Measurements from ENCODE around the gene LNPEP. TPM values are rescaled to one million over a fixed set of nuclear protein-coding genes. Genes with fewer than 3 reads are reported as not detected.

Gene LNPEP
- total and polyA plus RNA-seq, 2 donors (not counting 1 experiment from before 2014, with no cell fraction given), result 10.5 to 92.9 TPM

DNA sequence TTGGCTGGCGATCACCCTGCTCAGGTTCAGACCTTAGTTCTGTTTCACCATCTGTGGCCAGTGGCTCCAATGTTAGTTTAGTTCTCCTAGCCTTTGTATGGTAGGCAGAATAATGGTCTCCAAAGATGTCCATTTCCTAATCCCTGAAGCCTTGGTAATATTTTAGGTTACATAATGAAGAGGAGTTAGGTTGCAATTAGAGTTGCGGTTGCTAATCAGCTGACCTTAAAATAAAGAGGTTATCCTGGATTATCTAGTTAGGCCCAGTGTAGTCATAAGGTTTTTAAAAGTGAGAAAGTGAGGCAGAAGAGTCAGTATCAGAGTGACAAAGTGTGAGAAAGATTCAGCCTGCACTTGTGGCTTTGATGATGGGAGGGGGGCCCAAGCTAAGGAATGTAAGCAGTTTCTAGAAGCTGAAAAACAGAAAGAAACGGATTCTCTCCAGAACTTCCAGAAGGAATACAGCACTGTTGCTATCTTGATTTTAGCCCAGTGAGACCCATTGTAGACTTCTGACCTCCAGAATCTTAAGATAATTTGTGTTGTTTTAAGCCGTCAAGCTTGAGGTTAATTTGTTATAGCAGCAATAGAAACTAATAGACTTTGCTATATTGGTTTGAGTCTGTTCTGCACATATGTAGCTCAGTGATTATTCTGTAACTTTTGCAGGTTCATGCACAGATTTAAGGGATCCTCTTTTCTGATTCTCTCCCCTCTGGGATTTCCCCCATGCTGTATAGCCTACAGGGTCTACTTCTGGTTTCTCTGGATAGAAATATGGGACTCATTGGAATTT, 21.6 kb downstream of the LNPEP start:
- WGBS (ENCODE audit: insufficient coverage), result 46% methylated on average over 2 of the region's 4 CpGs
- H3K36me3 ChIP-seq (replicated peaks in 1 of 2; ENCODE audit: control extremely low read depth in 1 of 2, control insufficient read depth in 1 of 2, extremely low read depth in 1 of 2, insufficient read depth in 2 of 2, low read length in 1 of 2), result peaks cover 0 to 1% of the 10 kb centered on the region in 2 experiments
- TF ChIP-seq EZH2 (IDR thresholded peaks at IDR 0.05; ENCODE audit: borderline replicate concordance, insufficient read depth, low read depth, low read length, poor library complexity, severe bottlenecking), result no peak
- H3K4me1 ChIP-seq (ENCODE audit: control insufficient read depth in 2 of 2, insufficient read depth in 2 of 2, low read length in 2 of 2), result peaks cover 56 to 70% of the 10 kb centered on the region in 2 donors
- H3K9ac ChIP-seq (ENCODE audit: low read length), result peak overlapping the region; percentile 25
- H3K4me3 ChIP-seq (ENCODE audit: control extremely low read depth in 1 of 5, extremely low read depth in 1 of 5, insufficient read depth in 1 of 5, low read depth in 2 of 5, low read length in 4 of 5), result peak overlapping the region in 2 of 5 experiments; percentile 30 to 54
- peaks cover 9% of the 10 kb centered on the region for H4K20me1 ChIP-seq (ENCODE audit: control insufficient read depth, insufficient read depth, low read length, poor library complexity, severe bottlenecking)
- peaks cover 77% of the 10 kb centered on the region for H3K4me1 Mint-ChIP-seq
- no peaks in the 10 kb centered on the region for H3K9me3 Mint-ChIP-seq (ENCODE audit: insufficient read depth)
- POLR2A ChIA-PET, result interaction anchor here (2.1 kb wide), 1 partner anchor 21 kb away, joined by 10 read pairs; the partner anchor contains the start of gene LNPEP
- ATAC-seq (ENCODE audit: low read depth) (peak; percentile 17), DNase-seq (peak; percentile 56)
- H3K27ac Mint-ChIP-seq, result peak overlapping the region; percentile 91
- H3K27ac ChIP-seq (ENCODE audit: low read length in 2 of 2), result peak overlapping the region; percentile 24 to 73
- peaks cover 0 to 5% (median 0%) of the 10 kb centered on the region in 3 donors for H3K9me3 ChIP-seq (ENCODE audit: control extremely low read depth in 1 of 3, control insufficient read depth in 2 of 3, insufficient read depth in 1 of 3, low read length in 2 of 3)
- intact Hi-C loops (cut with micrococcal nuclease), result loop anchor here (1.0 kb wide), 1 partner anchor 21 kb away; the partner anchor contains the start of gene LNPEP
- H2AFZ ChIP-seq (ENCODE audit: insufficient read depth, low read depth, low read length, poor library complexity, severe bottlenecking), result no peak overlapping the region
- no peaks in the 10 kb centered on the region for H3K27me3 Mint-ChIP-seq
- peaks cover 94% of the 10 kb centered on the region for H3K79me2 ChIP-seq (ENCODE audit: control insufficient read depth, insufficient read depth, low read length)
- CTCF ChIA-PET, result interaction anchor here (0.7 to 1.2 kb wide), 5 partner anchors 11 to 204 kb away, joined by 3 to 4 read pairs (median 4); no protein-coding TSS in a partner anchor
- peak overlapping the region; percentile 65 for H3K4me2 ChIP-seq (replicated peaks; ENCODE audit: low read depth, low read length, poor library complexity, severe bottlenecking)
- H3K27me3 ChIP-seq (replicated peaks in 1 of 4; ENCODE audit: control extremely low read depth in 1 of 4, control insufficient read depth in 3 of 4, insufficient read depth in 4 of 4, low read length in 3 of 4), result no peaks in the 10 kb centered on the region
- H3K4me3 Mint-ChIP-seq, result peak overlapping the region; percentile 73

DNA sequence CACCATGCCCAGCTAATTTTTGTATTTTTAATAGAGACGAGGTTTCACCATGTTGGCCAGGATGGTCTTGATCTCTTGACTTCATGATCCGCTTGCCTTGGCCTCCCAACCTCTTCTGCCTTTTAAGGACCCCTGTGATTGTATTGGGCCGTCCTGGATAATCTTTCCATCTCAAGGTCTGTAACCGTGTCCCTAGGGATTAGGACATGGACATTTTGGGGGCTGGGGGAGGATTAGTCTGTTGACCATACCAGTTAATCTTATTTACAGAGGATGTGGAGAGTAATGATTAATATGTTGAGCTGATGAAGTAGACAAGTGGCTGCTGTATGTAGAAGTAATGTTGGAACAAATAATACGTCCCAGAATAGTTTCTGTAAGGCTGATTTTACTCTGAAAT, 23.1 kb downstream of the LNPEP start:
- Histone ChIP-seq H3K79me2 (ENCODE audit: control insufficient read depth, insufficient read depth, low read length) (peaks cover 94% of the 10 kb centered on the region), H3K9me3 (ENCODE audit: control extremely low read depth in 1 of 3, control insufficient read depth in 2 of 3, insufficient read depth in 1 of 3, low read length in 2 of 3) (peaks cover 0 to 5% (median 0%) of the 10 kb centered on the region in 3 donors), H3K4me3 (ENCODE audit: control extremely low read depth in 1 of 5, extremely low read depth in 1 of 5, insufficient read depth in 1 of 5, low read depth in 2 of 5, low read length in 4 of 5) (no peak overlapping the region), H3K4me2 (replicated peaks; ENCODE audit: low read depth, low read length, poor library complexity, severe bottlenecking) (peak overlapping the region; percentile 65), H2AFZ (ENCODE audit: insufficient read depth, low read depth, low read length, poor library complexity, severe bottlenecking) (peak overlapping the region; percentile 3), H4K20me1 (ENCODE audit: control insufficient read depth, insufficient read depth, low read length, poor library complexity, severe bottlenecking) (peaks cover 16% of the 10 kb centered on the region), H3K36me3 (replicated peaks in 1 of 2; ENCODE audit: control extremely low read depth in 1 of 2, control insufficient read depth in 1 of 2, extremely low read depth in 1 of 2, insufficient read depth in 2 of 2, low read length in 1 of 2) (no peaks in the 10 kb centered on the region), H3K27me3 (replicated peaks in 1 of 4; ENCODE audit: control extremely low read depth in 1 of 4, control insufficient read depth in 3 of 4, insufficient read depth in 4 of 4, low read length in 3 of 4) (no peaks in the 10 kb centered on the region), H3K4me1 (ENCODE audit: control insufficient read depth in 2 of 2, insufficient read depth in 2 of 2, low read length in 2 of 2) (peaks cover 69 to 77% of the 10 kb centered on the region in 2 donors), H3K27ac (ENCODE audit: low read length in 2 of 2) (peak overlapping the region; percentile 2 to 73), H3K9ac (ENCODE audit: low read length) (no peak overlapping the region)
- 56% methylated on average over 2 of the region's 5 CpGs for WGBS (ENCODE audit: insufficient coverage)
- H3K27ac Mint-ChIP-seq, result peak overlapping the region; percentile 91
- ChIA-PET CTCF (interaction anchor here (0.7 to 1.1 kb wide), 3 partner anchors 23 to 90 kb away, joined by 3 to 5 read pairs (median 4); partner anchors contain the start of gene LNPEP), POLR2A (interaction anchor here (0.7 to 2.1 kb wide), 3 partner anchors 23 to 63 kb away, joined by 6 to 10 read pairs (median 9); partner anchors contain the start of gene LNPEP)
- peak overlapping the region; percentile 73 for H3K4me3 Mint-ChIP-seq
- no peak for TF ChIP-seq EZH2 (IDR thresholded peaks at IDR 0.05; ENCODE audit: borderline replicate concordance, insufficient read depth, low read depth, low read length, poor library complexity, severe bottlenecking)
- TF ChIP-seq, protein P1, sequence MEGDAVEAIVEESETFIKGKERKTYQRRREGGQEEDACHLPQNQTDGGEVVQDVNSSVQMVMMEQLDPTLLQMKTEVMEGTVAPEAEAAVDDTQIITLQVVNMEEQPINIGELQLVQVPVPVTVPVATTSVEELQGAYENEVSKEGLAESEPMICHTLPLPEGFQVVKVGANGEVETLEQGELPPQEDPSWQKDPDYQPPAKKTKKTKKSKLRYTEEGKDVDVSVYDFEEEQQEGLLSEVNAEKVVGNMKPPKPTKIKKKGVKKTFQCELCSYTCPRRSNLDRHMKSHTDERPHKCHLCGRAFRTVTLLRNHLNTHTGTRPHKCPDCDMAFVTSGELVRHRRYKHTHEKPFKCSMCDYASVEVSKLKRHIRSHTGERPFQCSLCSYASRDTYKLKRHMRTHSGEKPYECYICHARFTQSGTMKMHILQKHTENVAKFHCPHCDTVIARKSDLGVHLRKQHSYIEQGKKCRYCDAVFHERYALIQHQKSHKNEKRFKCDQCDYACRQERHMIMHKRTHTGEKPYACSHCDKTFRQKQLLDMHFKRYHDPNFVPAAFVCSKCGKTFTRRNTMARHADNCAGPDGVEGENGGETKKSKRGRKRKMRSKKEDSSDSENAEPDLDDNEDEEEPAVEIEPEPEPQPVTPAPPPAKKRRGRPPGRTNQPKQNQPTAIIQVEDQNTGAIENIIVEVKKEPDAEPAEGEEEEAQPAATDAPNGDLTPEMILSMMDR (IDR thresholded peaks at IDR 0.05), result no peak
- H3K27me3 Mint-ChIP-seq, result no peaks in the 10 kb centered on the region
- intact Hi-C loops (cut with micrococcal nuclease), result loop anchor here (1.0 kb wide), 1 partner anchor 23 kb away; the partner anchor contains the start of gene LNPEP
- peaks cover 77% of the 10 kb centered on the region for H3K4me1 Mint-ChIP-seq
- DNase-seq, result no peak
- no peaks in the 10 kb centered on the region for H3K9me3 Mint-ChIP-seq (ENCODE audit: insufficient read depth)
- no peak for ATAC-seq (ENCODE audit: low read depth)

Data from B cell (primary cell).